Retinal pigment epithelial cell (primary cell): ENCODE measurements around the gene EPC1.

Experiments
- DNase-seq: peaks from one replicate; pipeline ENCODE4 v3.0.0-alpha.2; 2010; ENCODE audit warnings: low read depth
- H3K4me3 ChIP-seq: 2 replicates; pipeline ENCODE4 v1.5.1; 2011; ENCODE audit warnings: mild to moderate bottlenecking, low read length, control low read depth, moderate library complexity
- CTCF ChIP-seq: conservative IDR thresholded peaks from 2 replicates; pipeline ENCODE4 v1.5.1; 2011; ENCODE audit warnings: low read depth, low read length, control low read depth, inconsistent platforms

EPC1 gene

GRCh38 chr10:32347363-32348022 is 535 bp upstream of the EPC1 start:
- peak overlapping the region; percentile 95 for H3K4me3 ChIP-seq
- peak; percentile 11 for DNase-seq
- TF ChIP-seq CTCF: no peak

DNA sequence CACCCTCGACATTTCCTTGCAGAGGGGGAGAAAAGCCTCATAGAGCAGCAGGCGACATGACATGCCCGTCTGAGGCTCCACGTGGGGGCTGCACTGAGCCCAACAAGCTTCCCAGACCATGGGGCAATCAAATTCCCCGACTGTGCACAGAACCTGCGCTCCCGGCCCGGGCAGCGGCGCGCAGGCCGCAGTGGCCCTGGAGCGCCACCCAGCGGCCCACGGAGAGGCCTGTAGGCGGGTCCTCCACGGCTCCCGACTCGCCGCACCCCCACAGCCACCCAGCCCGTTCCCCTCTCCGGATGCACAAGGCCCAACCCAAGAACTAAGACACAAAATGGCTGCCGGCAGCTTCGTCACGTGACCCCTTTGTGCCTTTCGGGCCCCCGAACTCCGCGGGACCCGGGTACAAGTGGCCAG is 816 bp downstream of the EPC1 start:
- peak overlapping the region; percentile 95 for H3K4me3 ChIP-seq
- peak; percentile 80 for DNase-seq
- TF ChIP-seq CTCF: peak; percentile 85

DNA sequence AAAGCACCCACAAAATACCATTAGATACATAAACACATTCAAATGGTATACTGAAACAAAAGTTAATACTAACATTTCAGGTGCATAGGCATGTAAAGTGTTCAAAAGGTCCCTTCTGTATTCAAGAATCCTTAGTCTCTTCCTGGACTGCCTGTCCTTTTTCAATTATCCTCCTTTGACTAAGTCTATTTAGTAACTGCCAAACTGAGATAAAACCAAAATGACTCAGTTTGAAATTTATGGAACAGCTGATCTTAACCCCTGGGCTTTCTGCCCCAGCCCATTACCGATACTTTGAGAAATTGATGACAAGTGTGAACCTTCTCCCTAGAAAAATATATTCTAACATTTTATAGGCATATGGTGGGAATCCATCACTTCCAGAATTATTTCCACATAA is 5.4 kb downstream of the EPC1 start:
- no peak for TF ChIP-seq CTCF
- no peak for DNase-seq
- no peak overlapping the region for H3K4me3 ChIP-seq

DNA sequence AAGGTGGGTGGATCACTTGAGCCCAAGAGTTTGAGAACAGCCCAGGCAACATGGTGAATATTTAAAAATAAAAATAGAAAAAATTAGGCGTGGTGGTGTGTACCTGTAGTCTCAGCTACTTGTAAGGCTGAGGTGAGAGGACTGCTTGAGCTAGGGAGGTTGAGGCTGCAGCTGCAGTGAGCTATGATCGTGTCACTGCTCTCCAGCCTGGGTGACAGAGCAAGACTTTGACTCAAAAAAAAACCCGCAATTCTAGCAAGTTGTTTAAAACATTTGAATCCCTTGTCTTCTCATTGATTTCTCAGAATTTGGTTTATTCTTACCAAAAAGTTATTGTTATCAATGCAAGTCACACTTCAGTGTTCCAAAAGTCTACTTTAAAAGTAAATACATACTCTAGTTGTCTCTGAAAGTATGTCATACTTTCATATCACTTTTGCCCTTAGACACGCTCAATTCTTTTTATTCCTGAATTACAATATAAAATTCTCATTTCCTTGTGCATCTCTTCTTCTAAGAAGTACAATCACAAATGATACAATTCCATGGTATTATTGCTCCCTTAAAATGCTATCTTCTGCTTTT is 6.3 kb downstream of the EPC1 start:
- no peak for TF ChIP-seq CTCF
- H3K4me3 ChIP-seq: no peak overlapping the region
- DNase-seq: no peak

- H3K4me3 ChIP-seq: no peak overlapping the region
- no peak for TF ChIP-seq CTCF
- DNase-seq: no peak
Observed at GRCh38 chr10:32338262-32338661, 8.7 kb downstream of the EPC1 start.

DNA sequence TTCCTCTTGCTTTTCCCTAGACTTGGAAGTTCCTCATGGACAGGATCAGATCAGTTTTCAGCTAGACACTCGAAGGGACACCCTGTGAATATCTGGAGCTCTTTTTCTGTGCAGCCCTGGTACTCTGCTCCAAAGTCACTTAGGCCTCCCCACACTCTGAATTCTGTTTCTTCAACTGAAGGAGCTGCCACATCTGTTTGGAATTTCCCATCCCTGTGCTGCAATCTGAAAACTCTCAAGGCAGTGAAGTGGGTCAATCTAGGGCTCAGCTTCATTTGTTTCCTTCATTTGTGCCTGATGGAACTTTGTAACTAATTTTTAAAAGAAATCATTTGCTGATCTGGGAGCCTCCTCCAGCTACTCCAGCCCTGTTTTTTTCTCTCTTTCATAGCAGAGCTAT is 9.6 kb downstream of the EPC1 start:
- DNase-seq: no peak
- TF ChIP-seq CTCF: no peak
- no peak overlapping the region for H3K4me3 ChIP-seq

DNA sequence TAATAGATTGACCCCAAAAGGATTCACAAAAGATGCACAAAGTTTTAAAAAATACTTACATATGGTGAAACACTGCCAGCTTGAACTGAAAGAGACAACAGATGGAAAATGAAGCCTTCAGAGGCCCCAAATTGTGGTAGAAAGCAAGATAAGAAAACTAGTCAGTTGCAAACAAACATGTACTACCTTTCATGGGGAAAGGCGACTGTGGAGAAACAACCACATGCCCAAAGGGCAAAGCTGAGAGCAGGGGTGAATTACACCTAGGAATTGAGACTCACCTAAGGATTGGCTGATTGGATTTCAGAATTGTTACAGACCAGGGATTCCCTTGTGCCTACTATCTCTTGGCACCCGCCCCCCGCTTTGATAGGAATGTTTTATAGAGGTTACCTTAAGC is 13.1 kb downstream of the EPC1 start:
- H3K4me3 ChIP-seq: no peak overlapping the region
- no peak for DNase-seq
- TF ChIP-seq CTCF: no peak
